HEK293T (cell line): ENCODE data around the gene SSH2.

Source experiments
- ELF4 ChIP-seq: fragments of 450-650 bp; IDR thresholded peaks from 2 replicates; pipeline ENCODE4 v1.6.1; 2017; ENCODE audit warnings: antibody characterized with exemption
- FOXA1 ChIP-seq: fragments of 450-650 bp; IDR thresholded peaks from 2 replicates; pipeline ENCODE4 v1.6.1; 2016; ENCODE audit warnings: mild to moderate bottlenecking
- L3MBTL2 ChIP-seq: fragments of 450-650 bp; conservative IDR thresholded peaks from 2 replicates; pipeline ENCODE4 v1.6.1; 2016; ENCODE audit warnings: mild to moderate bottlenecking
- SP1 ChIP-seq: fragments of 450-650 bp; IDR thresholded peaks from 2 replicates; pipeline ENCODE4 v1.6.1; 2017

GRCh38 chr17:29707212-29707571 lies 222.8 kb downstream of the SSH2 start:
- no peak for TF ChIP-seq SP1
- TF ChIP-seq L3MBTL2: no peak
- TF ChIP-seq ELF4: no peak
- TF ChIP-seq FOXA1: no peak
